GM18511 (cell line): Measurements from ENCODE around the gene RGS8.

Source experiments
- ATAC-seq: cut with Tn5 transposase; IDR thresholded peaks from one replicate; pipeline ENCODE4 v1.9.1; 2021; ENCODE audit warnings: mild to moderate bottlenecking, moderate library complexity; ENCODE audit not compliant: unreplicated experiment

Gene RGS8

DNA sequence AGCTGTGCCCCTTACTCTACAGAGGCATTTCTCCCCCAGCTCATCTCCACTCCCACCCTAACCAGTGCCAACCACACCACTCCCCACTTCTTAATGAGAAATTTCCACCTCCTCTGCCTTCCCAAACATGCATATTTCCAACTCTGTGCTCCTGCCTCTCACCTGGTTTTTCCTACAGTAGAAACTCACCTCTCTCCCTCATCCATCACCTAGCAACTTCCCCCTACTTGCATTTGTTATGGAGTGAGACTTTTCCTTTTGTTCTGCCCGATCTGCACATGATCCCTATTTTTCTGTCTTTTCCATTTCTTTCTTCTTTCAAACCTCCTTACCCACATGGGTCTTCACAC, 11.9 kb downstream of the RGS8 start:
- no peak for ATAC-seq

DNA sequence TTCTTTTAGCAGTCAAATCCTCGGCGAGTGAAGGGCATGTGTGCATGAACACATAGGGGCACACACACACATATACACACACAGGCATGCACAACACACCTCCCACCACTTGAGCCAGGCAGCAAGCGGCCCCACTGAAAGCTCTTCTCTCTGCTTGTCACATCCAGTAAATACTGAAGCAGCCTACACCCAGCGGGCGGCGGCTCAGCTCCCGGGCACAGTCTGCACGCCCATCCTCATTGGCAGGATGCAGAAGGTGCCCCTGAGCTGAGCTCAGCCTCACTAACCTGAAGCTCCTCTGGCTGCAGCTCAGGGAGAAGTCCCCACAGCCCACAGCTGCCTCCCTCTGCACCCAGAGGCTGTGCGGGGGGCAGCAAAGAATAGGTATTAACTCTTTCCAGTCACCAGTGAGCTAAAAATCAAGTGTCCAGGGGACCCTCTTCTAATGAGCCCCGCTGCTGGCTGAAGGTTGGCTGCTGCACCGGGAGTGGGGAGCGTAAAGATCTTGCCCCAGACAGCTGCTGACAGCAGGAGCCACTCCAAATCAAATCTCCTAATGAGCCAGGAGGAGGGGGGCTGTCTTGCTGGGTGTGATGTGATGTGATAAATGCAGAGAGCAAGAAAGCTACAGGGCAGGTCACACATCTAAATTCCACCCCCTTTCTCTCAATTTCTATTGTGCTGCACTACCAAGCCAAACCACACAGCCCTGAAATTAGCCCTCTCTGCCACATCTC, 12.5 kb downstream of the RGS8 start:
- no peak for ATAC-seq

DNA sequence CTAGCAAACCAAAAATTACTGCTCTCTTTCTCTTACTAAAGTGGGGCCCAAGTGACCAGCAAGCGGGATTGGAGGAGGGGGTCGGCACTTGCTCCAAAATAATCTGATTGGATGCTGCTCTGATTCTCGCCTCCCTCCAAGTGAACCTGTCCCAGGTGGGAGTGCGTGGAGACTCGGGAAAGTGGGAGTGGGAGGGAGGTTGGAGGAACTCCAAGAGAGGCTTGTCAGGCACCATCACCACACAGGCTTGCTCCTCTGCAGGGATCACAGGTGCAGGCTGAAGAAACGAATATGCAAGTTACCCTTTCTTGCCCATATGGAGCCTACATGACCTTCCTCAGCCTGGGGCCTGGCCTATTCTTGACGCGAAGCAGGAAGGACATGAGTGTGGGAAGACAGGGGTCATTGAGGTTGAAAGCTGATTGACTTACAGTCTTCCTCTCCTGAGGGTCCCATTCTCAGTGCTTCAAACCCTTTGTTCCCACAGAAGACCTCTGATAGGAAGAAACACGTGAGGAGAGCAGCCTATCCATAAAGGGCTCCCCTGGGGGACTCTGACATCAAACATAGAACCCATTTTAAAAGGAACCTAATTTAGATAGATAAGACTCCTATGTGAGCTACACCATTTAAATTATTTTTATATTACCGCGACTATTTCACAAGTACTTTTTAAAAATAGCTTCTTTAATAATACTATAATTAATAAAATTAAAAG, 14.2 kb downstream of the RGS8 start:
- ATAC-seq, result no peak

DNA sequence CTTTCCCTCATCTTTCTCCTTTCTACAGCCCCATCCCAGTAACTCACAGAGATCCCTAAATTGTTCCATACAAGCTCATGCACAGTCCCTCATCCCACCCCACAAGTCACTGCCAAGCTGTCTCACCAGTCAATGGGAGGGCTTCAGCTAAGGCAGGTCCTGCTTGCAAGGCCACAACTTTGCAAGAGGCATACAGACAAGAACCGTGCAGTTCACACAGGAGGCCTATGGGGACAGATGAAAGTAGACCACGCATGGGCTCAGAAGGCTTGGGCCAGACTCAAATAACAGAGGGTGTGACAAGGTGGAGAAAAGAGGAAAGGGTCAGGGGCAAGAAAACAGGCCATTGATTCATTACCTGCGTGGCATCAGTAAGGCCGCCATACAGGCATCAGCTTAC, 15.1 kb downstream of the RGS8 start:
- no peak for ATAC-seq

DNA sequence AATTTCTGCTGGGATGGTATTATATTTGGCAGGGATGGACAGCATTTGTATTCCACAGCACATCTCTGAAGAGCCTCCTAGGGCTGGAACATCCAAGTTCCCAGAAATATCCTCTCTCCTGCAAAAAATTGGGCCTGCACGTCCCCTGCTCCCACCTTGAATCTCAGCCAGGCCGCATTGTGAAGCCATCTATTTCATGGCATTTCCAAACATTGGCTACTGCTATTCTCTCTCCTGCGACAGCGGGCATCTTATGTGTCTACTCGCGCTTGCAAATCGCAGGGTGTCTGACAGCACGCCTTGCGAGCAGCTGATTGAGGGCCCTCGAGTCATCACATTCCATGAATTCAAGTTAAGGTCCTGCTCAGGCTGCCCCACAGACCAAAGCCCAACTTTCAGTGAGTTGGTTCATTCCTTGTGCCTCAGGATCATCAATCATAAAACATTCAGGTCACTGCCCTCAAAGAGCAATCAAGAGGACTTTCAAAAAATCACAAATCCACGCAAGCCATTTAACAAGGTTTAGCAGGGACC, 15.8 kb downstream of the RGS8 start:
- ATAC-seq, result no peak

DNA sequence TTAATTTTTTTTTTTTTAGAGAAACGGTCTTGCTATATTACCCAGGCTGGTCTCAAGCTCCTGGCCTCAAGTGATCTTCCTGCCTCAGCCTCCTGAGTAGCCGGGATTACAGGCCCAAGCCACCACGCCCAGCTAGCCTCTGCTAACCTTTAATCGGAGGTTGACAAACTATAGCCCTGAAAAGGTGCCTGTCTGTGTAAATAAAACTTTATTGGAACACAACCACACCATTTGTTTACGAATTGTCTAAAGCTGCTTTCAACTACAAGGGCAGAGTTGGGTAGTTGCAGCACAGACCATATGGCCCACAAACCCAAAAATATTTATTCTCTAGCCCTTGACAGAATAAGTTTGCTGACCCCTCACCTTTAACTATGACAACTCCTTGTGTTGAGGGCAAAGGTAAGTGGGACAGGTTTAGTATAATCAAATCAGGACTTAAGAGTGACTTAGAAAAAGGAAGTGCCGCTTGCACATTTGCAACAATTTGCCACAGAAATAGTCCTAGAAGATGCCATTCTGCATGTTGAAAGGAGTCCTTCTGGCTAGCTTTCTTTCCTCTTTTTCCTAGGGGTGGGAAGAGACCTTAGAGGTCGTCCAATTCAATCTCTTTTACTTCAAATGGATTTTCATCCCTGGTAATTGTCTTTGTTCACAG, 16.4 kb downstream of the RGS8 start:
- ATAC-seq, result no peak

DNA sequence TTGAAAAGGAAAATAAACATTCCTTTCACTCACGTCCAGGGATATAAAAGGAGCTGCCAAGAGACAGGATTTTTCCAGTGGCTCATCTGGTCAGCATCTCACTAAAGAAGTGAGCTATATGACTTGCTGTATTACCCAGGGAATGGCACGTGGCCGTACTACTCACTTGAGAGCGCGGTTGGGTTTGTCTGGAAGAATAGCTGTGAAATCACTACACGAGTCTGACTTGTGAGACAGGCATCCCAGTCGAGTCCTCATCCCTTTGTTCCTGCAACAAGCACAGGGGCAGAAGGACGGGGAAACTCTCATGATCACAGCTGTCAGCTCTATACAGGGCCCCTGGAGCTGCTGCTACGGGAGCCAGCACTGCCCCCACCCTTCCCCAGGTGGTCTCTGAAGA, 17.7 kb downstream of the RGS8 start:
- ATAC-seq, result no peak

DNA sequence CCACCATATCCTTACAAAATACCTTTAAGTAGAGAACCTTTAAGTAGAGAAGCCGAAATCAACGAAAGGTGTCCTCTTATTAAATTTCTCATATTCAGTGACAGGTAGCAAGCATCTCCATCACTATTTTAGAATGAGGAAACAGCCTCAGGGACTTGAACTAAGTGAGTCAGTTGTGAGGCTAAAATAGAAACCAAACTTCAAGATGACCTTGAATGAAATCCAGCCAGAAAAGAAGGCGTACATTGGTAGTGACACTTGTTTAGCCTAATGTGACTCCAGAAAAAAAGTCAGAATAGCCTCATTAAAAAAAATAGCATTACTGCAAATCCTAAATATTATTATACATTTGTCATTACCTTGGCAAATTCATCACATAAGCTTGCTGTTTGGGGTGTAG, 20.1 kb downstream of the RGS8 start:
- no peak for ATAC-seq

DNA sequence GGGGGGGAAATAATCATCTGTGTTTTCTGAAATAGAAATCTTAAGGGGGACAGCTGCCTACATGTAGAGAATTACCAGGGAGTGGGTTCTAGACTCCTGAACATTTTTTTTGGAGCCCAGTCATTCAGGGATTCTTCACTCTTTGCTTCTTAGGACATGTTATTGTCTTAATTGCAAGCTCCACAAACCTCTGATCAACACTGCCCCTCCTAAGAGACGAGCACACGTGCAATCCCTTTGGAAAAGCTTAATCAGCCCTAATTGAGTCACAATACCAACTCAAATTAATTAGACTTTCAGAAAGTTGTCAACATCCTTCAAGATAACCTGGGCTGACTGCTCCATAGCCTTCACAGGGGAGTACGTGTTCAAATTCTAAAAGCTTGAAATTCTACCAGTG, 21.4 kb downstream of the RGS8 start:
- no peak for ATAC-seq

DNA sequence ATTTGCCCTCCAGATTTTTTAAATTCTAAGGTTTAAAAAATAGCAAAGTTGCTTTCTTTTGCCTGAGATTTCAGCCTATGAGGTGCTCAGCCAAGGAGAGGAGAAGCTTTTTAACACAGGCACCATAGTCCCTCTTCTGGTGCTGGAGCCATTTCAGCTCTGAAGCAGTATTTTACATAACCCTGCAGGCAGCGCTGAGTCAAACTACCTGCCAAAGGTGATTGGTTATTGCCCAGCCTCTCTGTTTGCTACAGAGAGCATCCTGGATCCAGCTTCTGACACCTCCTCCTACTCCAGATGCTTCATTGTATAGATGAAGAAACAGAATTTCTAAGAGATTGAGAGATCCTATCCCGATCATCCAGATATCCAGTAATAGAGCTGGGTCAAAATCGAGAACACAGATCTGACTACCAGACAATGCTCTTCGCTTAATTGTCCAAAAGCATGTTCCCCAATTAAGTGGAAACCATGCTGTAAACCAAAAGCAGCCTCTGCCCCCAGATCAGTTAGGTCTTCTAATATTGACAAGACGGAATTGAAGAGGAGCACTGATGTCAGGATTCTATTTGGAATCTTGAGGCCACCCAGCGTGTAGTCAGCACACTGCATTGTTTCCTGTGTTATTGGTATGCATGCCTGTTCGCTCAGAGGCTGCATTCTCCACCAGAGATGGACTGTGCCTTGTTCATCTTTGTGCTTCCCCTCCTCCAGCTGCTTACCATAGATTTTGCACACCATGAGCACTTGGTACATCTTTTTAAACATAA, 22.1 kb downstream of the RGS8 start:
- ATAC-seq, result no peak

DNA sequence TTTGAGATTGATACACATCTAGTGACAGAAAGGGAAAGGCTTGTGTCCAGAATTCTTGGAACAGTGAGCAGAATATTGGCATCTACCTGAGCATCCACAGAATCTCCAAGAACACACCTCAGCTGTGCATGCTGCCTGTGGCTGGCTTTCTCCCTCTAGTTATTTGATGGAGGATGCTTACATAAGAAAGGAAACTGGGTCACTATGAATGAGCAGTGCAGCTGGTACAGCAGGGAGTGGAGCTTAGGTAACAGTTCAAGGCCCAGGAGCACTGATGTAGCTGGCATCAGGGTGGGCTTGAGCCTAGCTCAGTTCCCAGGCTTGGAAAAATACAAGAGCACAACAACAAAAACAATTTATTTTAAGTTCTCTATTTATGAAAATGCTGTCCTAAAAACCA, 26.3 kb downstream of the RGS8 start:
- no peak for ATAC-seq

DNA sequence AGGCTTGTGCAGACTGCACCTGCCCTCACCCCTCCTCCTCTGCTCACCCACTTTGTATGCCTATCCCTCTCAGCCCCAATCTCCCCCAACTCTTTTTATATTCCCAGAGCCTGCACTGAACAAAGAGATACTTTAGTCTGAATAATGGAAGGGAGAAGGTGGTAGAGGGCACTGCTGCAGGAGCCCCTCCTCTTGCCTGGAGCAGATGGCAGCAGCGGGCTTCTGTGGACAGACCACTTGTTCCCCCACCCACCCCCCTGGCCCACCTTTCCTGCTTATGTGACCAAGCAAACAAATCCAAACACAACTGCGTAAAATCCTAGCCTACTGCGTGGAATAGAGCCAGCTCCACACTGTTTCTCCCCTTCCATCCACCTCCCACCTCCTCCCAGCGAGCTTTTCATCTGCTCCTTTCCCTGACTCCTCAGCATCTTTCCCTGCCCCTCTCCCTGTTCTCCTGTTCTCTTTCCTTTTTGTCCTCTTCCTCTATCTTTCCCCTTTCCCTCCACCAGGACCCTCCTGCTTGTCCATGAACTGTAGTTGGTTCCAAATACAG, 27.5 kb downstream of the RGS8 start:
- no peak for ATAC-seq

DNA sequence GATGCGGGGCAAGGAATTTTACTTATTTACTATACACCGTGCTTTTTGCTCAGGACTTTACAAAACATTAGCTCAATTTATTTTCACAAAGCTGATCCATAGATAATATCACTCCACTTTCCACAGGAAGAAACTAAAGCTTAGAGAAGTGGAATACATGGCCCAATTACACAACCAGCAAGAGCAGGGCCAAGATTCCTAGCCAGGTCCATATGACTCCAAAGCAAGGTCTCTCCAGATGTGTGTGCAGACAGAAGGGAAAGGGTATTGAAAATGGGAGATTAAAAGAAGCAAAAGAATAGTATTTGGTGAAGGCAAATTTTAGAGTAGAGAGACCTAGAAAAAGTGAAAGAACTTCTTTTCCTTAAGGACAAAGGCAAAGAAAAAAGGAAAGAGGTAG, 30.4 kb downstream of the RGS8 start:
- no peak for ATAC-seq

DNA sequence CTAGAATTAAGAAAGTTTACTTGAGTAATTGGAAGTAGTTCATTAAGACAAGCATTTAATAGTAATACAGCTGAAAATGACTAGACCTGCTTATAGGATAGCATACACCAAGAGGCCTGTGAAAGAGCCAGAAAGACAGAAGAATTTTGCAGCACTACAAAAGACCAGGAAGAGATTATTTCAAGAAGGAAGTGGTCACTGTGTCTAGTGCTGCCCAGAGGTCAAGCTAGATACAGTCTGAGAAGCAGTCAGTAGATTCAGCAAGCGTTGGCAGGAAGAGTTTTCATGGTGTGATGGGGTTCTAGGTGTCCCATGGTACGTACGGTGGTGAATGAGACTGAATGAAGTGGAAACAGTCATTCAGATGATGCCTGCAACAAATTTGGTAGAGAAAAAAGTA, 31.5 kb downstream of the RGS8 start:
- ATAC-seq, result no peak

DNA sequence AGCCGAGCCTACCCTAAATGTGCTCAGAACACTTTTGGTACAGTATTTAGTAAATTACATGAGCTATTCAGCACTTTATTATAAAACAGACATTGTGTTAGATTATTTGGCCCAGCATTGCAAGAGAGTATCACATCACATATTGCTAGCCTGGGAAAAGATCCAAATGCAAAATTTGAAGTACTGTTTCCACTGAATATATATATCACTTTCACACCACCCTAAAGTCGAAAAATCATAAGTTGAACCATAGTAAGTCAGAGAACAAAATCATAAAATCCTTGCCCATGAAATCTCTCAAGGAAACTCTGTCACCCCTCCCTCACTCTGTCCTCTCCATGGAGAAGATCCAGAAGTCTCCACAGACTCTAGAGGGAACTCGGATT, 33.1 kb downstream of the RGS8 start:
- ATAC-seq, result no peak

DNA sequence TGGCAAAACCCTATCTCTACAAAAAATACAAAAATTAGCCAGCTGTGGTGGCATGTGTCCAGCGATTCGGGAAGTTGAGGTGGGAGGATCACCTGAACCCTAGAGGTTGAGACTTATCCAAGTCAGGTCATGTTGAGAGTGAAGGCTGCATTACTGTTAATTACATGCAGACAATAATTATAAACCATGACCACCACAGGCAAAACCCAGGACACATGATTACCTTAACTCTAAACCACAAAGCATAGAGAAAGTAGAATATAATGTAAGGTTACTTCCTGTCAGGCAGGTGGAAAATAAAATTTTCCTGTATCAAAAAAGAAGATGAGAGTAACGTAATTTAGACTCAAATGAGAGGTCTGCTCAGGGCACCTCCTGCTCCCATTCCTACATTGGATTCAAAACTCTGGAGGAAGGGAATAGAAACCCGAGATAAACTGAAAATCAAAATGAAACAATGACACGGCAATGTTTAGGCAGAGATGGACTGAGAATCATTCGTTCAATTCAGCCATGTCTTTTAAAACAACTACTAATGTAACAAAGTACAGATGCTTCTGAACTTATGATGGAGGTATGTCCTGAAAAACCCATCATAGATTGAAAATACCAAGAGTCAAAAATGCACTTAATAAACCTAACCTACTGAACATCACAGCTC, 33.6 kb downstream of the RGS8 start:
- ATAC-seq, result no peak

DNA sequence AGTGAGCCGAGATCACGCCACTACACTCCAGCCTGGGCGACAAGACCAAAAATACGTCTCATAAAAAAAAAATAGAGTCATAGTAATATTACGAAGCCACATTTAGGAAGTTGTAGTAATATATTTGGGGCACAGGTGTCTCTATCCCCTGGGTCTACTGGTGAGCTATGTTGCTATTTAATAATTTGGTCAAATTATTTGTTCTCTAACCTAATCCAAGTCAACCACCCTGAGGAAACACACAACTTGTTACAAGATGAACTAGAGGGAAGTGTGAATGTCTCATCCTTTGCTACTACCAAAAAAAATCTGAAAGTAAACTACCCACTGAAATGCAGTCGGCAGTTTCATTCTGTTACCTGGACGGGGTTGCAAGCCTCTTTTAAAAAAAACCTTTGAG, 35.3 kb downstream of the RGS8 start:
- peak; percentile 61 for ATAC-seq

DNA sequence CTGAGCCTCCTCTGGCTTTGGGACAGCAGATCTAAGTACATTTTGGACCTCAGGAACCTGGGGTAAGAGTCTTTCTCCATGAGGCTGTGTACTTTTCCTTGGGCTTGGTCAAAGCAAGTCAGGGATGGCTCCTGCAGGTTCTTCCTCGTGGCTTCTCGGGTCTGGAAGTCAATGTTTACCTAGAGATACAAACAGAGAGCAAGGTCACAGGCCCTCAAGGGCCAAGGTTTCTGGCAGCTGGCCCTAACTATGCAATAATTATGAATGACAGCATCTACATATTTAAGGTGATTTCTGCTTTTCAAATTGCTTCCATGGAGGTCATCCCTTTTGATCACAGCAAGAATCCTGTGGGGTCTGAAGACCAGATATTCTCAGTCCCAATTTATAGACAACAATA, 37.6 kb downstream of the RGS8 start:
- no peak for ATAC-seq

DNA sequence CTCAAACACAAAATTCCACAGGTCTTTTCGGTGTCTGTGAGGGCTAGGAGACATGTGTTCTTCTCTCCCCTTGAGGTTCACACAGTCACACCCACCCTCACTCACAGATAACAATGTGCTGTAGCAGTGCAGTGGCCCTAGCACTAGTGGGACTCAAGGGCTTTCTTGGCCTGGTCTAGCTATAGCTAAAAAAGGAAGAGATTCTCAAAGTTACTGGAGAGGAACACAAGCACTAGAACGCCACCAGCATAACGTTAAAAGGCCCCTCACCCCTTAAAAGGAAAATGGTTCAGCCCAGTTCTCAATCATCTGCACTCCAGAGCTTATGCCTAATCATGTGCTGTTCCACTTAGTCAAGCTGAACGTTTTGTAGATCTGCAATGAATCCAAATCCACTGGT, 39.5 kb downstream of the RGS8 start:
- ATAC-seq, result peak; percentile 69

DNA sequence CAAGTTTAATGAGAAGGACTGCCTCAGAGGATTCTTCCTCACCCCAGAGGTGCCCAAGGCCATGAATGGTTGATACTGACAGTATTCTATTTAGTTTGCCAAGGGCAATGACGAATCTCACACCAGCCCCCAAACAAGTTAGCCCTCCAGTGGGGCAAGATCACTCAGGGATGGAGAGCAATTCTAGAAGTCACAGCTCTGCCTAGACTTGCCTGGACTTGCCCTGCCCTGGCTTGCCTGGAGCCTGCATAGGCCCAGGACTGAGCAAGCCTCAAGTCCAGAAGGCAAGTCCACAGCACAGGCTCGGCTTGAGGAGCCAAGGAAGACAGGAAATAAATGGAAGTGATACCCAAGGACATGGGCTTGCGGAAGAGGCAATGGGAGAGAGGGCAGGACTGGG, 40.7 kb downstream of the RGS8 start:
- no peak for ATAC-seq

DNA sequence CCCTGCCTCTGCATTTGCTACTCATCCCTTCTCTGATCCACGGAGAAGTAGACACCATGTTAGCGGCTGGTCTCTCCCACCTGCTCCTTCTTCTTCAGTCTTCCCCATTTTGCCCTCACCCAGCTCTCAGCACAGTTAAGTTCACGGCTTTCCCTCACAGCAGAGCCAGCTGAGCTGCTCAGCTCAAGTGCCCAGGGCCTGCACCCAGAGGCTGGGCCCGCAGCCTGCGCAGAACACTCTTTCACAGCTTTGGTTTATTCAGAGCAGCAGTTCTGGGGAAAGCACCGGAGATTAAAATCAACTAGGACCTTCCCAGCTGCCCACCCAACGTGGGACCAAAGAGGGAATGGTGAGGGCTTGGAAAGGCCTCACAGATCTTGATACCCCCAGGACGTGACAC, 41.9 kb downstream of the RGS8 start:
- no peak for ATAC-seq
